H9 (cell line): ENCODE results near the gene PHKG1. TPM values are rescaled to one million over a fixed set of nuclear protein-coding genes. Genes with fewer than 3 reads are reported as not detected.
A peak's percentile ranks its signal among the peaks of the same experiment; 100 is the strongest.

Experiments
- DNase-seq: peaks from one replicate; pipeline ENCODE4 v3.0.0-alpha.2; 2017
- H2AFZ ChIP-seq: one replicate; pipeline ENCODE4 v1.6.1; 2013; ENCODE audit warnings: mild to moderate bottlenecking, low read length, control low read depth, moderate library complexity
- H2AK5ac ChIP-seq: 2 replicates; pipeline ENCODE4 v1.6.1; 2013; ENCODE audit warnings: low read length, control low read depth, mixed read lengths; ENCODE audit not compliant: insufficient read length
- H2BK120ac ChIP-seq: one replicate; pipeline ENCODE4 v1.6.1; 2013; ENCODE audit warnings: low read depth, mild to moderate bottlenecking, low read length, control low read depth, inconsistent platforms; ENCODE audit not compliant: poor library complexity, severe bottlenecking
- H2BK12ac ChIP-seq: 2 replicates; pipeline ENCODE4 v1.6.1; 2013; ENCODE audit warnings: low read length, control low read depth, mixed read lengths, low read depth; ENCODE audit not compliant: insufficient read length
- H2BK15ac ChIP-seq: 2 replicates; pipeline ENCODE4 v1.6.1; 2013; ENCODE audit warnings: low read depth, low read length, control low read depth
- H2BK20ac ChIP-seq: one replicate; pipeline ENCODE4 v1.6.1; 2013; ENCODE audit warnings: low read depth, mild to moderate bottlenecking, low read length, control low read depth, inconsistent platforms; ENCODE audit not compliant: poor library complexity, severe bottlenecking
- H2BK5ac ChIP-seq: 2 replicates; pipeline ENCODE4 v1.6.1; 2013; ENCODE audit warnings: low read length, control low read depth, mixed read lengths; ENCODE audit not compliant: insufficient read length
- H3K14ac ChIP-seq: 2 replicates; pipeline ENCODE4 v1.6.1; 2013; ENCODE audit warnings: low read length, control low read depth; ENCODE audit not compliant: insufficient read depth
- H3K18ac ChIP-seq: 2 replicates; pipeline ENCODE4 v1.6.1; 2013; ENCODE audit warnings: low read depth, mild to moderate bottlenecking, mixed read lengths, low read length, control low read depth; ENCODE audit not compliant: insufficient read length
- H3K23ac ChIP-seq: 2 replicates; pipeline ENCODE4 v1.6.1; 2013; ENCODE audit warnings: low read length, control low read depth, mixed read lengths, low read depth; ENCODE audit not compliant: insufficient read length
- H3K23me2 ChIP-seq: 2 replicates; pipeline ENCODE4 v1.6.1; 2013; ENCODE audit warnings: low read depth, mild to moderate bottlenecking, mixed read lengths, low read length, control low read depth; ENCODE audit not compliant: insufficient read length, poor library complexity, severe bottlenecking
- H3K27ac ChIP-seq: 2 replicates; pipeline ENCODE4 v1.5.1; 2013; ENCODE audit warnings: low read length, control low read depth, mixed read lengths, low read depth; ENCODE audit not compliant: insufficient read length
- H3K27me3 ChIP-seq: 2 replicates; pipeline ENCODE4 v1.6.1; 2013; ENCODE audit warnings: low read length, control low read depth, inconsistent platforms; ENCODE audit not compliant: insufficient read depth
- H3K4ac ChIP-seq: 2 replicates; pipeline ENCODE4 v1.6.1; 2013; ENCODE audit warnings: low read depth, mild to moderate bottlenecking, control low read depth, inconsistent platforms, low read length, moderate library complexity
- H3K4me1 ChIP-seq: 2 replicates; pipeline ENCODE4 v1.6.1; 2013; ENCODE audit warnings: low read length, control low read depth, inconsistent platforms; ENCODE audit not compliant: insufficient read depth
- H3K4me2 ChIP-seq: 2 replicates; pipeline ENCODE4 v1.6.1; 2013; ENCODE audit warnings: low read length, control low read depth, mixed read lengths; ENCODE audit not compliant: insufficient read length, insufficient read depth
- H3K56ac ChIP-seq: 2 replicates; pipeline ENCODE4 v1.6.1; 2013; ENCODE audit warnings: low read depth, mild to moderate bottlenecking, mixed read lengths, low read length, control low read depth; ENCODE audit not compliant: insufficient read length
- H3K79me1 ChIP-seq: 2 replicates; pipeline ENCODE4 v1.6.1; 2013; ENCODE audit warnings: low read depth, mild to moderate bottlenecking, moderate library complexity, low read length, control low read depth, inconsistent platforms; ENCODE audit not compliant: insufficient read depth, poor library complexity, severe bottlenecking
- H3K79me2 ChIP-seq: 2 replicates; pipeline ENCODE4 v1.6.1; 2013; ENCODE audit warnings: low read length, control low read depth, inconsistent platforms; ENCODE audit not compliant: insufficient read depth
- H3K9ac ChIP-seq: 2 replicates; pipeline ENCODE4 v1.6.1; 2013; ENCODE audit warnings: low read length, control low read depth, mixed read lengths; ENCODE audit not compliant: insufficient read length; ENCODE audit errors: extremely low read depth
- H3K9me3 ChIP-seq: one replicate; pipeline ENCODE4 v1.6.1; 2013; ENCODE audit warnings: low read depth, low read length, inconsistent platforms; ENCODE audit not compliant: control insufficient read depth
- H3T11ph ChIP-seq: one replicate; pipeline ENCODE4 v1.6.1; 2013; ENCODE audit warnings: mild to moderate bottlenecking, low read length, control low read depth, inconsistent platforms
- H4K20me1 ChIP-seq: one replicate; pipeline ENCODE4 v1.6.1; 2013; ENCODE audit not compliant: control insufficient read depth, insufficient read length, insufficient read depth
- H4K5ac ChIP-seq: 2 replicates; pipeline ENCODE4 v1.6.1; 2013; ENCODE audit warnings: low read depth, mild to moderate bottlenecking, mixed read lengths, low read length, control low read depth; ENCODE audit not compliant: insufficient read length
- H4K8ac ChIP-seq: replicated peaks from 2 replicates; pipeline ENCODE4 v1.6.1; 2013; ENCODE audit warnings: low read length, control low read depth, mixed read lengths, low read depth; ENCODE audit not compliant: insufficient read length
- H4K91ac ChIP-seq: 2 replicates; pipeline ENCODE4 v1.6.1; 2013; ENCODE audit warnings: low read depth, mild to moderate bottlenecking, moderate library complexity, mixed read lengths, low read length, control low read depth; ENCODE audit not compliant: insufficient read length
- H3K27ac Mint-ChIP-seq, 3 experiments: 2 replicates in 2 of 3; 3 replicates in 1 of 3; pipeline ENCODE4 v1.8.0; 2020 to 2021; ENCODE audit warnings: mixed read lengths in 3 of 3, mild to moderate bottlenecking in 1 of 3, moderate library complexity in 1 of 3
- H3K27me3 Mint-ChIP-seq: 2 replicates; pipeline ENCODE4 v1.8.0; 2021; ENCODE audit warnings: low read depth, mild to moderate bottlenecking, moderate library complexity, mixed read lengths
- H3K36me3 Mint-ChIP-seq, 3 experiments: 2 replicates in 2 of 3; 3 replicates in 1 of 3; pipeline ENCODE4 v1.8.0; 2020 to 2021; ENCODE audit warnings: low read depth in 3 of 3, mixed read lengths in 3 of 3; ENCODE audit not compliant: insufficient read depth in 1 of 3
- H3K4me1 Mint-ChIP-seq, 2 experiments: 2 replicates each; pipeline ENCODE4 v1.8.0; 2020; ENCODE audit warnings: mixed read lengths in 2 of 2
- H3K4me3 Mint-ChIP-seq, 2 experiments: 2 replicates in 1 of 2; 3 replicates in 1 of 2; pipeline ENCODE4 v1.8.0; 2020 to 2021; ENCODE audit warnings: mild to moderate bottlenecking in 2 of 2, mixed read lengths in 2 of 2, moderate library complexity in 1 of 2
- H3K9me3 Mint-ChIP-seq, 2 experiments: 2 replicates in 1 of 2; 3 replicates in 1 of 2; pipeline ENCODE4 v1.8.0; 2020; ENCODE audit warnings: mild to moderate bottlenecking in 2 of 2, mixed read lengths in 2 of 2, moderate library complexity in 1 of 2
- CTCF ChIP-seq: fragments of 200-600 bp; sonication (generic); conservative IDR thresholded peaks from 3 replicates; pipeline ENCODE4 v1.8.0; 2021; ENCODE audit warnings: antibody characterized with exemption, mild to moderate bottlenecking
- WGBS: extraction: QIAGEN DNeasy Blood & Tissue Kit; methylation state at CpG from one replicate; pipeline ENCODE4 v1.1.7; 2013; ENCODE audit warnings: missing lambda C conversion rate, low lambda C conversion rate, mixed read lengths; ENCODE audit not compliant: insufficient read length; ENCODE audit errors: extremely low coverage; 5-methylcytosine and 5-hydroxymethylcytosine counted together
- total RNA-seq: library from RNA; stranded (reverse); gene quantifications from 2 replicates; pipeline ENCODE4 v1.2.1, GENCODE V29; 2021

PHKG1 gene
- total RNA-seq, 1 experiment from 2014 or later: 0.42 TPM

- Mint-ChIP-seq H3K9me3 (no peaks in the 10 kb centered on the region; a peak in 1 of 5 replicates), H3K4me3 (no peak overlapping the region), H3K4me1 (no peaks in the 10 kb centered on the region), H3K27ac (peak overlapping the region in 2 of 3 experiments; percentile 33 to 83; a peak in 3 of 7 replicates), H3K36me3 (peaks cover 11 to 34% (median 26%) of the 10 kb centered on the region in 3 experiments; a peak in 6 of 7 replicates), H3K27me3 (no peaks in the 10 kb centered on the region)
- Histone ChIP-seq H3K4me2 (no peak overlapping the region), H3K27me3 (no peaks in the 10 kb centered on the region), H3K56ac (no peak overlapping the region), H3K14ac (no peak overlapping the region), H3K4me1 (no peaks in the 10 kb centered on the region), H3K79me2 (no peaks in the 10 kb centered on the region), H3K9me3 (no peaks in the 10 kb centered on the region), H3K9ac (no peak overlapping the region), H4K20me1 (no peaks in the 10 kb centered on the region), H2BK5ac (no peak overlapping the region), H3K79me1 (no peaks in the 10 kb centered on the region), H2AFZ (no peak overlapping the region), H2BK12ac (no peak overlapping the region), H3K4ac (no peak overlapping the region), H4K91ac (no peak overlapping the region), H2BK20ac (no peak overlapping the region), H2BK15ac (no peak overlapping the region), H4K5ac (peak overlapping the region; percentile 10), H3K27ac (no peak overlapping the region), H3K23me2 (no peaks in the 10 kb centered on the region), H4K8ac (no peak overlapping the region), H2BK120ac (no peak overlapping the region), H2AK5ac (no peak overlapping the region), H3K23ac (no peak overlapping the region), H3K18ac (no peak overlapping the region), H3T11ph (no peak overlapping the region)
- TF ChIP-seq CTCF: no peak
- no CpG with 5 or more reads among the region's 13 CpGs for WGBS
- no peak for DNase-seq
These were observed 9.5 kb downstream of the PHKG1 start for GRCh38 chr7:56083150-56083785.
